ENCODE measurements around the gene SALL2.

SALL2 gene

DNA sequence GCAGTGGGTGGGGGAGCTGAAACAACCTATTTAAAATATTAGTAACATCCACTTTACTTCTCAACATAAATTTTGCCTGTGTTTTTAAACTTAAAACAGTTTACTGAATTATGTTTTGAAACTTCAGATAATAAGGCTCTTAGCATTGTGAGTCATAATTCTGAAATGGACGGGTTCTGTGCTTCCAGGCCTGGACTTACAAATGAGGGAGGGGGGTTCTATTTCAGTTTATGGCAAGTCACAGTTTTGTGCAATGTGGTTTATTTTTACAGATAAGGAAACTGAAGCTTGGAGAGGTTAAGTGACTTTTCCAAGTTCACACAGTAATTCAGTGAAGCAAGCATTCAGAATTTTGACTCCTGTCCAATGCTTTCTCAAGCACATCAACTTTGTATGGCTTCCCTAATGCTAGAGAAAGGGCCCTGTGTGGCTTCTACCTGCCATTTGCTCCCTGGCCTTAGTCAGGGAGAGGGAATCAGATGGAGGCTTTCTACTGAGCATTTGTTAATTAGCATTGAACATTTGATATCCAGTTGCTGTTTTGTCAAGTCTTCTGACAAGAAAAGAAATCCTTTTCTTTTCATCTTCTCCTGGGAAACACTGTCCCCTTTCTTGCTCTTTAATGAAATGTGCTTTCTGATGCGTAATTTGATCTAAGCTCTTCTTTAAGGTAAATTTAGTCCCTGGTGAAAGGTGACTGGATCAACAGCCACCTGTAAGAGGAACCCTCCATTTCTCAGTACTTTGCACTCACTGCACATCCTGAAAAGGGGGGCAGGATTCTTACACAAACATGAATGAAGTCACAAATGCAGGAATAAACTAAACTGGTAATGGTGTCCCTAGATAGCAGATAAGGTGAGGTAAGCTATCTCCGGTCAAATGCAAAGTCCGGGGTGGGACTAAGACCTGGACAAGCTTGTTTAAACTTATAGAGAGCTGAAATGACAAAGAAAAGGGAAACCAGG, 2.5 kb upstream of the SALL2 start:
- DNase-seq (ENCODE audit: low read depth in 3 of 3): no peak

DNA sequence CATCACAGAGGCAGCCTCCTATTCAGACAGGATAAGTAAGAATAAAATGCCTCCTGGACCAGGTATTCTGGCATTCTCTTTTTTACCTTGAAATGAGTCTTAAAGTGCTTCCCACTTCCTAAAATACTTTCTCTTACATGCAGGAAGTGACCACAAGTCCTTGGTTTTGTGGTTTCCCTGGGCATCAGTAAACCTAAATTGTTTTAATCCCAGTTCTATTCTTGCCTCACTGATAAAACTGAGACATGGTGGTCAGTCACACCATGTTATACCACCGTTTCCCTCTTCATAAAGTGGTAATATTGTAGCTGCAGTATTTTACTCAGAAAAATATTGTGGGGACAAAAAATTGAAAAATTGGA, 1.2 kb upstream of the SALL2 start:
- no peak for DNase-seq (ENCODE audit: low read depth in 3 of 3)

DNA sequence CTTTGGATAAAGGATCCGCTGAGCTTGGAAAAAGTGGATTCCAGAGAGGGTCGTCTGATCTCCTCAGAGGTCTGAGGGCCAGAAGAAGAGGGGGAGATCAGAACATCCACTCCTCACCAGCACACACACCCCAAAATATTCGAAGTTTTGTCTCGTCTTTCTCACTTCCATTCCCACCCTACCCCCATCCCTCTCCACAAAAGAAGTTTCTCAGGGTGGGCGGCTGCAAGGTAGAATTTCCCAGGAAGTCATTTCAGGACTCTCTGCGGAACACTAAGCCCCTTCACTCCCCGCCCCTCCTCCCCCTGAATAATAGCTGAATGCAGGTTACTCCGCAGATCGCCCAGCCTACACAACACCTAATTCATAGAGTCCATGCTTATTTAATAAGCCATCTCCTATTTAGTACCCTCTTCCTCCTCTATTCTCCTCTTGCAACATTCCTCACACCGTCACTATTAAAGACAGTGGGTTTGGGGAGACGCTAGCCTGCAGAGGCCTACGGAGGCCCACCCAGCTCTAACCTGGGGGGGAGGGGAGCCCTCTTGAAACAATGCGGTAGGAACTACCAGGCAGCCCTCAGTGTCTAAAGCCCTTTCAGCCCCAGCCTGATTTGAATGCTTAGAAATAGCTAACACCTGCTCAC, 649 bp upstream of the SALL2 start:
- no peak for DNase-seq (ENCODE audit: low read depth in 3 of 3)

- DNase-seq (ENCODE audit: low read depth in 3 of 3): no peak
Measured at GRCh38 chr14:21525571-21525961, 580 bp downstream of the SALL2 start.

DNA sequence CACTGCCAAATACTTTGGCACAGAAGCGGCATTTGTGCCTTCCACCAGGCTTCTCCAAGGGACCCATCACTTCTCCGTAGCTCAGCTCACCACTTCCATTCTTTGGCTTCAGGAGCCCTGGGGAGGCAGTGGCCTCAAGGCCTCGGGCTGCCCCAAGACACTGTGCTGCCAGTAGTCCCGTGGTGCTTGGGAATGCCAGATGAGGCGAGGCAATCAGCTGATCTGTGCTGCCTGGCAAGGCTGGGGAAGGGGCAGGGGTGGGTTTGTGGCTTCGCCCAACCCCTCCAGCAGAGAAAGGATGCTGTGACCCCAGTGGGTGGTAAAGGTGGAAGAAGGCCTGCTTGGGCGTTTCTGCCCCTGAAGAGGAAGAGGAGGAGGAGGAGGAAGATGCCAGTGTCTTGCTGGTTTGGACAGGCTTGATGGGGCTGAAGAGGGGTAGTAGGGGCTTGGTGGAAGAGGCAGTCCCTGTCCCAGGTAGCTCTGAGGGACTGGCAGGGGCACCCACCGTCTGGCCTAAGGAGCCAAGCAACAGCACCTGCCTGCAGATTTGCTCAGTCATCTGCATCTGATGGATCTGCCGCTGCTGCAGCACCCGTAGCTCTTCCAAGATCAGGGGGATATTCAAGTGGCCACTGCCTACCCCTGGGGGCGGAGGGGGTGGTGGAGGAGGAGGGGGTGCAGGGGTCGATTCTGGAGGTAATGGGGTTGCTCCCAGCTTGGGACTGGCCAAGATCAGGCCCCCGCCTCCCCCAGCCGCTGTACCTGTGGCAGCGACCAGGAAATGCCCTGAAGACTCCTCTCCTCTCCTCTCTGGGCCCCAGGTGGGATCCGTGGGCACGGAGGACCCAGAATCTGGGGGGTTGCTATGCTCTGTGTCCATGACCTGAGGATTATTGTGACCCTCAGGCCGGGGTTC, 1.3 kb downstream of the SALL2 start:
- no peak for DNase-seq (ENCODE audit: low read depth in 3 of 3)

DNA sequence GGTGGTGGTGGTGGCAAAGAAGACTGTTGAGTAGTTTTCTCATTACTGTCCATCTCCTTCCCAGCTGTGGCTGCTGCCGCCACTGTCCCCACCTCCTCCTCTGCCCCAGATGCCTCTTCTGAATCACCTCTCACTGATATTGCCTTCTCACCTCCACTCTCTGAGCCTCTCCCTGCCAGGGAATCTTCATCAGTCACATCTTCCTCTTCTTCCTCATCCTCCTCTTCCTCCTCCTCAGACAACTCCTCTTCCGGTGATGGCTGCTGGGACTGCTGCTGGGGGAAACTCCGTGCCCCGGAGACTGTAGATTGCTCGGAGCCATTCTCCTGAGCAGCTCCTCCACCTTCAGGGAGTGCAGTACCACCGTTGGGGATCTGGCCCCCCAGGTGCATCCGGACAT, 2.9 kb downstream of the SALL2 start:
- no peak for DNase-seq (ENCODE audit: low read depth in 3 of 3)

DNA sequence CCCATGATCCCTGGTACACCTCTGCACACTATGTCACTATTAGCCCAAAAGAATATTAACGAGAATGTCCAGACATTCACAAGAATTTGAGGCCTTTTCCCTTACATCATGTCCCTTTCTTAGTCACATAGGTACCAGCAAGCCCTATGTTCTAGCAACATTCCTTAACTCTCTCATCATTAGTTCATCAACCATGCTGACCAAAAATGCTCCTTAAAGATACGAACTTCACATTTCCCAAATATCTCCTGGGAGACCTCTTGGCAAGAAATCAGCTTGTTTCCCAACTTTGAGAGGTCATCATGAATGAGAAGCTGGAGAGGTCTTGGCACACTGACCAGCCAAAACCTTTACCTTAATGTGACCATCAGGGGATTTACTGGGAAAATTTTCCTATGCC, 4.6 kb downstream of the SALL2 start:
- DNase-seq (ENCODE audit: low read depth in 3 of 3): no peak

DNA sequence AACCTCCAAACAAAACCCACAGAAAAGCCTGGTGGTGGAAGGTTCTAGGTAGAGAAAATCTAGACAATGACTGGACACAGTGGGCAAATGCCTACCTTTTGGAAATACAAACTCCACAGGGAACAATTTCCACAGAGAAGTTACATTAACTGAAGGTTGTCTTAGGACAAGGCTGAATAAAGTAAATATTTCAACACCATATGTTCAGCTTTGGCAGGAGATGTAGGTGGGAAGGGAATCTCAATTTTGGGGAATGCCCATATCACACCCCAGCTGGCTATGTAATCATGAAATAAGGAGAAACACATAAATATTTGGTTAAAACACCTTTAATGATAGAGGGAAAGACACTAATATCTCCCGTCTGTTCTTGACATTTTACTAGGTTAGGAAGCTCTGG, 5.4 kb downstream of the SALL2 start:
- no peak for DNase-seq (ENCODE audit: low read depth in 3 of 3)

GRCh38 chr14:21518725-21519124, 7.4 kb downstream of the SALL2 start:
- DNase-seq (ENCODE audit: low read depth in 3 of 3): no peak

DNA sequence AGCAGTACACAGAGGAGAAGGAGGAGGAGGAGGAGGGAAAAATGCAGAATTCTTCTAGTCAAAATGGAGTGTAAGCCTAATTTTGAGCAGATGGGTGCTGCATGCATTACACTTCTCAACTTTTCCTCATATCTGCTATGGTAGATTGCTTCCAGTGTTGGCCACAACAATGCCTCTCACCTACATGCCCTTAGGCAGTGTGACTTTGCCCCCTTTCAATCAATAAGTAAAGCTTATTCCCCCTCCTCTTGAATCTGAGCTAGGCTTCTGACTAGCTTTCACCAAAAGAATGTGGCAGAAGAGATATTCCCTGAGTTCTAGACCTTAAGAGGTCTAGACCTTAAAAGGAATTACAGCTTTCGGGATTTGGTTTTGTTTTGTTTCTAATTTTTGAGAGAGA, 11.8 kb downstream of the SALL2 start:
- DNase-seq (ENCODE audit: low read depth in 3 of 3): no peak

DNA sequence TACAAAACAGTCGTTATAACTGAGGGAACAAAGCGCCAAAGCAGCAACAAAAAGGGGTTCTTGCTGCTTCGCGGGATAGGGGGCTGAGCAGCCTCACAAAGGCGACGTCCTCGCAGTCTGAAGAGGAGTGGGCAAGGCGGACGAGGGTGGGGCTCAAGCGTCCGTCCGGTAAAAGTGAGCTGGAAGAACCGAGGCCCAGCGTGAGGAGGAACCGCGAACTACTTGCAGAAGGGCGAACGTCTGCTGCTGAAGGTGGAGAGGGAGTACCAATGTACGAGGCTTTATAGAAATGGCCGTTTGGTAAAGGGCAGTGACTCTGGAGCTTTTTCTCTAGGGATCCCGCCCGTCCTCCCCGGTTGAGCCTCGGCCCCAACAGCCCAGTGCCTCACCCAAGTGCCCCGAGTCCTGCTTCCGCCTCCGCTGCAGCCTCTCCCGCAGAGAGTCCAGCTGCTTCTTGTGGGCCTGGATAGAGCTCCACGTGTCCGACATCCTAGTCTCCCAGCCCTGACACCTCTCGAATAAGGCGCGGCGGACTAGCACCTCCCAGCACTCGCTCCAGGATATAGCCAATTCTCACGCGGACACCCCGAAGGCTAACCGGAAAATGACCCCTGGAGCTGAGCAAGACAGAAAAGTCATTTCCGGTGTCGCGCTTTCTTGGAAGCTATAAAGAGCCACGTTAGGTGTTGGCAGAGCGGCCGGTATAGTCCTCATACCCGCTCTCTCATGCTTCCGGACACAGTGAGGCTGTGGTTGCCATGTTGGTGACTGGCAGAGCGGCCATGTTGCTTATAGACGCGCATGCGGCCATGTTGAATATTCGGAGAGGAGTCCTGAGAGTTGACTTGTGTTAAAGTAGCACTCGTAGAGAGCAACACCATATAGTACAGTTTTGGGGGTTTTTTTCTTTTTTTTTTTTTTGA, 15.2 kb downstream of the SALL2 start, which contains the start of gene METTL3:
METTL3 (minus strand) TSS at position 606 of the 923 bp plus-strand sequence; CDS start at position 489, 117 bp downstream.
- DNase-seq (ENCODE audit: low read depth in 3 of 3): peak; percentile 80 to 90 (median 89)

GRCh38 chr14:21509432-21510143, 16.6 kb downstream of the SALL2 start:
- no peak for DNase-seq (ENCODE audit: low read depth in 3 of 3)

- DNase-seq (ENCODE audit: low read depth in 3 of 3): no peak
Measured at GRCh38 chr14:21506557-21506956, 19.6 kb downstream of the SALL2 start.

DNA sequence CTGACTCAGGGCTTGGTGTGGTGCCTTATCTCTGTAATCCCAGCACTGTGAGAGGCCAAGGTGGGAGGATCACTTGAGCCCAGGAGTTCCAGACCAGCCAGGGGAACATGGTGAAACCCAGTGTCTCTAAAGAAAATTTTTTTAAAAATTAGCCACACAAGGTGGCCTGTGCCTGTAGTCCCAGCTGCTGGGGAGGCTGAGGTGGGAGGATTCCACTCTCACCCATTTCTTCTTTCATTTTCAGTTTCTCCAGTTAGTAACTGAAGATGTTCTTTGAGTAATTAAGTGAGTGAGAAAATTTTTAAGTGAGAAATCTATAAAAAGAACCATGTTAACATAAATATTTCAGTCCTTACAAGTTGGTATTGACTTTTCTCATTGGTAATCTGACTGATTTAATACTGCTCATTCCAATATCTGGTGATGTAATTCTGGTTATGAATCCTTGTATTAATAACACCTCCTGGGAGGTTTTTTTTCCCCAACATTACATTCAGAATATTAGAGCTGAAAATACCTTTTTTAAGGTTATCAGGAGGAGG, 21.1 kb downstream of the SALL2 start:
- no peak for DNase-seq (ENCODE audit: low read depth in 3 of 3)

DNA sequence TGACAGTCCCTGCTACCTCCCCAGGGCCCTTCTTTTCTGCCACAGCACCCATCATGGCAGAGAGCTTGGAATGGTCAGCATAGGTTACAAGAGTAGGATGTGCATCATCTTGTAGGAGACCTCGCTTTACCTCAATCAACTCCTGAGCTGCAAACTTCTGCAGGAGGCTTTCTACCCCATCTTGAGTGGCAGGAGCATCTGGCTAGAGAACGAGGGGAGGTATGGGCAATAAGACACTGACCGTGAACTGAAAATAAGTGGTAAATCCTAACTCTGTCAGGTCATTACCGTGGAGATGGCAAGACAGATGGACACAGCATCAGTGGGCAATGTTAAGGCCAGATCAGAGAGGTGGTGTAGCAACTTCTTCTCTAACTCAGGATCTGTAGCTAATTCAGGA, 22.8 kb downstream of the SALL2 start:
- no peak for DNase-seq (ENCODE audit: low read depth in 3 of 3)

GRCh38 chr14:21501568-21501967, 24.6 kb downstream of the SALL2 start:
- DNase-seq (ENCODE audit: low read depth in 3 of 3): no peak

DNA sequence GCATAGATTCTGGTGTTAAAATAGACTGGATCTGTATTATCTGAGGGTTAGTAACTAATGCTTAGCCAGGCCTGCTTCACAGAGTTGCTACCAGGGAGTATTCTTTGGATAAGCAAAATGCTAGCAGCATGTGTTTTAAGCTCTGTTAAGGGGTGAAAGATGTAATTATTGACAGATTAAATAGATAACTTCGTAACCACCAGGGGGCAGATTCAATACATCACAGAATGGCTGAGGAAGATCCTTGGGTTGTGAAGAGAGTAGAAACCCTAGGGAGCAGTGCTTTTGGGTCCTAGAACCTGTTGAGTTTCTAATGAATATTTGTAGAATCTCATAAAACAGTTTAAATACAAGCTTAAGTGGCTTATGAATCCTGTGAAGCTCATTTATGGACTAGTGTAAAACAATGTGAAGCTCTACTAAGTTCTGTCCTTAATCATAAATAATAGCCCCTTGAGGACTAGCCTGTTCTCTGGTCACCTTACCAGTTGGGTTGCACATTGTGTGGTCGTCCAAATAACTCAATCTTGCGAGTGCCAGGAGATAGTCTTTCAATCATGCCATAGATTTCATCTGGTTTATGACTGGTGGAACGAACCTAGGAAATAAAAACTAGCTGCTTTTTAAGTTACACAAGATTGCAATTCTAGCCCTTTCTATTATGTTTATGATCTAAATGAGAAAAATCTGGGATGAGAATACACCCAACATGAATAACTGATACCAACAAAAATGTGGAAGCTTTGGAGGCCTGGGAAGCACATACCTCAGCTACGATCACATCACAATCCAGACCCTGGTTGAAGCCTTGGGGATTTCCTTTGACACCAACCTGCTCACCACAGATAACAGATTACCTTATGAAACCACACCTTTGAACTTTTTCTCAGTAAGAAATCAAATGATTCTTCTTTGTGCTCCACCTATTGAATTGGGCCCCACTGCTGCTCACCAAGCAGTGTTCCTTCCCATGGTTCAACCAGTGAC, 27.3 kb downstream of the SALL2 start:
- DNase-seq (ENCODE audit: low read depth in 3 of 3): no peak

- DNase-seq (ENCODE audit: low read depth in 3 of 3): no peak
Measured at GRCh38 chr14:21496453-21496852, 29.7 kb downstream of the SALL2 start.
